GM12892 (cell line): ENCODE results near the gene IL13RA1.

ENCODE experiments used
- POLR2A ChIP-seq: IDR thresholded peaks from 2 replicates; pipeline ENCODE4 v1.6.1; 2011; ENCODE audit warnings: low read depth, low read length, control low read depth
- POLR2AphosphoS5 ChIP-seq: IDR thresholded peaks from 2 replicates; pipeline ENCODE4 v1.6.1; 2011; ENCODE audit warnings: low read depth, low read length, control low read depth
- TAF1 ChIP-seq: IDR thresholded peaks from 2 replicates; pipeline ENCODE4 v1.6.1; 2011; ENCODE audit warnings: low read depth, mild to moderate bottlenecking, control low read depth, low read length, borderline replicate concordance

DNA sequence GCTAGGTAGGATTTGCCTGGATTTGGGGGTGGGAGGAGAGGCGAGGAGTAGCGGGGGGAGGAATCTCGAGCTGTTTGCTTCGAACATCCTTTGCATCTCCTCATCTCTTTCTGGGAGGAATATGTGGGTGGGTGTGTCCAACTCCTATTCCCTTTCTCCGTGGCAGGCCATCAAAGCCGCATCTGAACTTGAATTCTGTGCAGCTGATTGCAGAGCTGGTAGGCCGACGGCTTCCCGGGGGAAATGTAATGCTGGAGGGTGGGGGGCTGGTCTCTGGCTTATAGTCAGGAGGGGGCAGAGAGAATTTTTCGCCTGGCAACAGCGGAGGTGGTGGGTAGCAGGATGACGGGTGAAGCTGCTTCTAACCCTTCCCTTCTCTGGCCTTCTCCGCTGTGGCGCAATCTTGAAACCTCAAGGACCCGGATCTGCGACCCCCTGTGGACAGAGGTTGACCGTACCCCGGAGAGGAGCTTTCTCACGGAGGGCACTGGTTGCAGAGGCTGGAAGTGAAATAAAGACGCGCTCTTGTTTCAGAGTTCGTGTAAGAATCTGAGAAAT, 96.8 kb downstream of the IL13RA1 start:
- TF ChIP-seq POLR2A (no peak), POLR2AphosphoS5 (no peak), TAF1 (no peak)
